ENCODE results near the gene KCNK7. TPM values are rescaled to one million over a fixed set of nuclear protein-coding genes. Genes with fewer than 3 reads are reported as not detected.

The KCNK7 gene
- total RNA-seq, 1 donor from 2014 or later: 1.7 TPM

DNA sequence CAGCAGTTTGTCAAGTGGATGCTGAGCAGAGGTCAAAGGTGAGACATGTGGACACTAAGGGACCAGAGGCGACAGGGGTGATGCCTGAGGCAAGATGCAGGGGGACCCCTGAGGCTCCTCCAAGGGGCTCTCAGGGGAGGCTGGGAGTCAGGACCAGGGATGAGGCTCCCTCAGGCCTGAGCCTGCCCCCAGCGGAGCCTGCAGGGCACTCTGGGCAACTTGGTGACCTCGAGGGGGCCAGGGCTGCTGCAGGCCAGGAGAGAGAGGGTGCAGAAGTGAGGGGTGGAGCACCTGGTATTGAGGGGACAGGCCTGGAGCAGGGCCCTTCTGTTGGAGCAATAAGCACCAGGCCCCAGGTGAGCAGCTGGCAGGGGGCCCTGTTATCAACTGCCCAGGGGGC is 13.7 kb downstream of the KCNK7 start:
- Histone ChIP-seq H3K4me1 (peaks cover 35% of the 10 kb centered on the region), H3K27me3 (ENCODE audit: low read depth) (no peaks in the 10 kb centered on the region), H3K27ac (no peak overlapping the region), H3K9me3 (no peaks in the 10 kb centered on the region), H3K36me3 (peaks cover 66% of the 10 kb centered on the region), H3K4me3 (no peak overlapping the region)
- no peak for TF ChIP-seq CTCF (IDR thresholded peaks at IDR 0.05)
- intact Hi-C loops (cut with DNase I): no loop called here
- no peak for ATAC-seq
- no peak for DNase-seq

- peaks cover 60% of the 10 kb centered on the region for H3K36me3 ChIP-seq
Measured at GRCh38 chr11:65580756-65581155, 14.8 kb downstream of the KCNK7 start.

GRCh38 chr11:65580031-65580692 is 15.4 kb downstream of the KCNK7 start:
- intact Hi-C loops (cut with DNase I): no loop called here
- H3K27me3 ChIP-seq (ENCODE audit: low read depth): no peaks in the 10 kb centered on the region
- no peak overlapping the region for H3K27ac ChIP-seq
- no peak for TF ChIP-seq CTCF (IDR thresholded peaks at IDR 0.05)
- DNase-seq: no peak
- no peaks in the 10 kb centered on the region for H3K9me3 ChIP-seq
- H3K4me1 ChIP-seq: peaks cover 32% of the 10 kb centered on the region
- H3K36me3 ChIP-seq: peaks cover 56% of the 10 kb centered on the region
- no peak for ATAC-seq
- no peak overlapping the region for H3K4me3 ChIP-seq

More at GRCh38 chr11:65580756-65581155, 14.8 kb downstream of the KCNK7 start:
- no peaks in the 10 kb centered on the region for H3K9me3 ChIP-seq
- H3K4me1 ChIP-seq: peaks cover 31% of the 10 kb centered on the region
- ATAC-seq: no peak
- DNase-seq: no peak
- no peaks in the 10 kb centered on the region for H3K27me3 ChIP-seq (ENCODE audit: low read depth)
- no peak for TF ChIP-seq CTCF (IDR thresholded peaks at IDR 0.05)
- no peak overlapping the region for H3K27ac ChIP-seq
- intact Hi-C loops (cut with DNase I): no loop called here
- no peak overlapping the region for H3K4me3 ChIP-seq

GRCh38 chr11:65579291-65579690 is 16.3 kb downstream of the KCNK7 start:
- Histone ChIP-seq H3K36me3 (peaks cover 50% of the 10 kb centered on the region), H3K27me3 (ENCODE audit: low read depth) (no peaks in the 10 kb centered on the region), H3K4me1 (peaks cover 39% of the 10 kb centered on the region), H3K27ac (no peak overlapping the region), H3K4me3 (no peak overlapping the region), H3K9me3 (no peaks in the 10 kb centered on the region)
- intact Hi-C loops (cut with DNase I): no loop called here
- TF ChIP-seq CTCF (IDR thresholded peaks at IDR 0.05): no peak
- no peak for ATAC-seq
- no peak for DNase-seq

GRCh38 chr11:65578667-65579066 is 16.9 kb downstream of the KCNK7 start:
- no peak overlapping the region for H3K27ac ChIP-seq
- H3K4me1 ChIP-seq: peaks cover 42% of the 10 kb centered on the region
- no peaks in the 10 kb centered on the region for H3K9me3 ChIP-seq
- H3K27me3 ChIP-seq (ENCODE audit: low read depth): no peaks in the 10 kb centered on the region
- H3K36me3 ChIP-seq: peaks cover 44% of the 10 kb centered on the region
- H3K4me3 ChIP-seq: no peak overlapping the region
- DNase-seq (no peak), ATAC-seq (no peak)
- TF ChIP-seq CTCF (IDR thresholded peaks at IDR 0.05): no peak
- intact Hi-C loops (cut with DNase I): no loop called here

All from lower lobe of right lung (tissue), 2 donors.